Measurements from ENCODE around the gene PODN. TPM values are rescaled to one million over a fixed set of nuclear protein-coding genes. Genes with fewer than 3 reads are reported as not detected.
A peak's percentile ranks its signal among the peaks of the same experiment; 100 is the strongest.

The PODN gene
- total RNA-seq, 1 experiment from 2014 or later: not detected

DNA sequence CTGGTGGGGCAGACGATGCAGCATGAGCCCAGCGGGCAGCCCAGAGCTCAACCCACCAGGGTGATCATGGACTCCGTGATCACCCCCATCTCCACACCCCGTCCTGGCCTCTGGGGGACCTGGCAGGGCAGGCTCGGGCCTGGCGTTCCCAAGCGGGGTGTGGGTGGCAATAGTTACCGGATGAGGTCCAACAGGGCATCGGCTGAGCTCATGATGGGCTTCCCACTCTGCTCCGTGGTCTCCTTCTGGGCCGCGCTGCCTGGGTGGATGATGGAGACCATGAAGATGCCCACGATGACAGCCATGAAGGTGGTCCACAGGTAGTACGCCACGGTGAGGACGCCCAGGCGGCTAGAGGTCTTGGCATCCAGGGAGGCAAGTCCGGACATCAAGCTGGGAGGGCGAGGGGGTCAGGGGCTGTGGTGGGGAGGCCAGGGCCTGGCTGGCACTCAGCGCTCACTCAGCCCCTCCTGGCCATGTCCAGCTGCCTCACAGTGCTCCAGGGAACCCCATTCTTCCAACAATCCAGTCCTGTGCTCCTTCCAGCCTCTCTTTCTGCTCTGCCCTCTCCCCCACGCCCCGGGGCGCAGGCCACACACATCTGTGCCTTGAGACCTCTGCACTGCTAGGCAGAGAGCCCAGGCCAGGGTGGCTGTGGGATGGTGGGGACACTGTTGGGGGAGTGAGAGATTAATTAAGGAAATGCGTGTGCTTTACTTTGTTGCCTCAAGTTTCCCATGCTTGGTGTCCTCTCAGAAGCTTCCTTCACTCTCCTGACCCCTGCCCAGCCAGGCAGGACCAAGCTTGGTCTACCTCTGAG, 52.8 kb downstream of the PODN start:
- DNase-seq (ENCODE audit: low spot score): no peak

DNA sequence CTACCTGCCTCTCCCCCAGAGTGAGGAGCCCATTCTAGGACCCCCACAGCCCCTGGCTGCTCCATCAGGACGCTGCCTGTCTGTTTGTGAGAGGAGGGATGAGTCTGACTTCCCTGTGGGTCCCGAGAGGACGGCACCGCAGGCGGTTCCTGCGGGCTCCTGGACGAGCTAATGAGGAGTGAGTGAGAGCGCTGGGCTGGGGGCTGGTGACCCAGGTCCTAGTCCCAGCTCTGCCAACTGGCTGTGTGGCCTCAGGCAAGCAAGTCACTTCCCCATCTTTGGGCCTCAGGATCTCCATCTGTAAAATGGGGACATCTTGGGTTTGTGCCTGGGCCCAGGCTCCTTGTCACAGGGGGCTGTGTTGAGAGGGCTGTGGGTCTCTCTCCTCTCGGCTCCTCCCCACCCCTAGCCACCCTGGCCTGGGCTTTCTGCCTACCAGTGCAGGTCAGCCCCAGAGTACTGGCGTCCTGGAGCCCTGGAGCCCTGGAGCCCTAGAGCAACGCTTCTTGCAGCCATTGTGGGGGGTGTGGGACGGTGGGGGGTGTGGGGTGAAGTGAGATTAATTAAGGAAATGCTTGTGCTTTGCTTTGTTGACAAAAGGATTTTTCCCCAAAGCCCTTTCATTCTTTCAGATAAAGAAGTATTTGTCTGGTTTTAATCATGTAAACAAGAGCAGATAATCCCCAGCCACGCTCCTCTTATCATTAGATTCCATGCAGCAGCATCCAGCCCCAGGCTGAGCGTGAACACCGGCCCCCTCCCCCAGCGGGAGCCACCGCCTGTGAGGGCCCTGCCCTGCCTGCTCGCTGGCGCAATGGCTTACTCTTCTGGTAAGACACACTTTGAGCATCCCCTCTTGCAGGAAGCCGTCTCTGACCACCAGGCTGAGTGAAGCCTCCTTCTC, 53.6 kb downstream of the PODN start:
- no peak for DNase-seq (ENCODE audit: low spot score)

- DNase-seq (ENCODE audit: low spot score): no peak
These were observed 54.3 kb downstream of the PODN start for GRCh38 chr1:53116307-53116810.

DNA sequence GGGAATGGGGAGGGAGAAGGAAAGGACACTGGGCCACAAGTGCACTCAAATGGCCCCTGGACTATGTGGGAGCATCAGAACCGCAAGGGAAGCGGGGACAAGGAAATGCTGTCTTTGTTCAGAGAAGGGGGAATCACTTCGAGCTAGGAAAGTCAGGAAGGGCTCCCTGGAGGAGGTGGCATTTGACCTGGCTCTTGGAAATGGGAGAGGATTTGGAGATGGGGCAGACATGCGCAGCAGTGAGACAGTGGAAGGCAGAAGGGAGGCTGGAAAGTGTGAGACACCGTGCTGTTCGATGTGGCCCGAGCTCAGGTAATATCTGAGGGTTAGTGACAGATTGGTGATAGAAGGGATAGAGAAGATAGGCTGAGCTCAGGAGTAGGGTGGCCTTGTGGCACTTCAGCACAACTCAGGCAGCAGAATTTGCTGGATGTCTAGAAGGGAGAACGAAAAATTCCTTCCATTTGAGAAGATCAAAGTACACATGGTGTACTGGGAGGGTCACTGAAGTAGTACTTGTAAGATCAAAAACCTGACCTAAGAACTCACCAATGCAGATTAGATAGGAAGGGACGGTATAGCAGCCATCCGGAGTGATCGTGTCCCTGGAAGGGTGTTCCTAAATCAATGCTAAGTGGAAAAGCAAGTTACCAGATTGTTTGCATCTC, 55.1 kb downstream of the PODN start:
- no peak for DNase-seq (ENCODE audit: low spot score)

DNA sequence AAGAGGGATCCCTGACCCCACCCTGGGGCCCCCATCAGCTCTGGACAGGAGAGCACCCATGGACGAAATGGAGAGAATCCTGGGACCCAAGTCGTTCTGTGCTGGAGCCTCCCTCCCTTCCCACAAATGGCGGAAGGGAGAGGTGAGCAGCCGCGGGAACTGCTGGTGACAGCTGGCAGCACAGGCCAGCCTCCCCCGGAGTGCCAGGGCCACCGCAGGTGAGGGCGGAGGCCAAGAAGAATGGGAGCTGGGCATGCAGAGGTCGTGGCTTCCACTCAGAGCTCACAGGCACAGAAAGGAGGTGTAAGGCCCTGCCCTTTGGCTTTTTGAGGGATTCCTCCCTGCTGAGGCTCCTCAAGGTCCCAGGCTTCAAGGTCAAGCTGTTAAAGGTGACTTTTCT, 55.8 kb downstream of the PODN start:
- DNase-seq (ENCODE audit: low spot score): no peak

GRCh38 chr1:53120659-53121058, 58.6 kb downstream of the PODN start:
- no peak for DNase-seq (ENCODE audit: low spot score)

GRCh38 chr1:53121319-53122172, 59.5 kb downstream of the PODN start:
- peak; percentile 27 for DNase-seq (ENCODE audit: low spot score)

DNA sequence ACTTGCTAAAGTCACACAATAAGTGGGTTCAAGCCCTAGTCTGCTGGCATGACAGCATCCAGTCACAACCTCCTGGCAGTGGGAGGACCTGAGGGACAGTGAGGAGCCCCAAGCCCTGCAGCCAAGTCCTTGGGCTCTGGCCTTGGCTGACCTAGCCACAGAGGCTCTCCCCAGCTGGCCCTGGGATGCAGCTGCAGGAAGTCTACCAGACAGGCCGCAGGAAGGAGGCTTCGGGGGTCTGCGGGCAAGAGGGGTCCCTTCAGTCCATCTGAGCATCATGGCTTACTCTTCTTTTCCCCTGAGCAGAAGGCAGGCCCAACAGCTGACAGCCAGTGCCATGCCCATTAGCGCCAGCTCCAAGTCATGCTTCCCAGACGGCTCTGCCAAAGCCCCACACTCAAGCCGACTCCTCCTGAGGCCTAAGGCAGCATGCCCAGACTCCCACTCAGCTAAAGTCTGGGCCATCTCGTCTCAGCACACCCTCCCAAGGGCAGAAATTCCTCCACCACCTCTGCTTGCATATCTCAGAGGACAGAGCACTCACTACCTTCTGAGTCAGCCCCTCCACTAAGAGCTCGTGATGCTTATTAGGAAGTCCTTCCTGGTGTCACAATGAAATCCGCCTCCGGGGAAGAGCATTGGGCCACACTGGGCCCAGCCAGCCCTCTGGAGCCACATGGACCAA, 60.3 kb downstream of the PODN start:
- DNase-seq (ENCODE audit: low spot score): no peak

DNA sequence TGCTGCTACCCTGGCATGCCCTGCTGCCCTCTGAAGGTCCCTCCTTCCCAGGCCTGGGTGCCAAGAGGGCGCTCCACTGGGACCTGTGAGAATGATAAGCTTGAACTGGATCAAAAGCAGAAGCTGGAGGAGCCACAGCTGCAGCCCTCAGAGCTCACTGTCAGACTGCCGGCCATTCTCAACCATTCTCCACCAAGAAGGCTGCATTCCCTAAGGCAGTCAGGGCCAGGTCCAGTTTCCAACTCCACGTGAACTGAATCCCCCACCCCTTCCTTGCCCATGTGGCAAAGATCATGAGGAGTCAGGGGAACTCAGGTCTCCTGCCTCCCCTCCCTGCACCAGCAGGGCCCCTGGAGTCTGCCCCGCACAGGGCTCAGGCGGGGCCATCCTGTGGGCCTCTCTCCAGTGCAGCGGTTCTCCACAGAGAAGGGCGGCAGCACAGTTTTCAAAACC, 61.0 kb downstream of the PODN start:
- DNase-seq (ENCODE audit: low spot score): no peak

- DNase-seq (ENCODE audit: low spot score): no peak
These were observed 61.6 kb downstream of the PODN start for GRCh38 chr1:53123453-53124140.

GRCh38 chr1:53125122-53125521, 63.1 kb downstream of the PODN start:
- no peak for DNase-seq (ENCODE audit: low spot score)

DNA sequence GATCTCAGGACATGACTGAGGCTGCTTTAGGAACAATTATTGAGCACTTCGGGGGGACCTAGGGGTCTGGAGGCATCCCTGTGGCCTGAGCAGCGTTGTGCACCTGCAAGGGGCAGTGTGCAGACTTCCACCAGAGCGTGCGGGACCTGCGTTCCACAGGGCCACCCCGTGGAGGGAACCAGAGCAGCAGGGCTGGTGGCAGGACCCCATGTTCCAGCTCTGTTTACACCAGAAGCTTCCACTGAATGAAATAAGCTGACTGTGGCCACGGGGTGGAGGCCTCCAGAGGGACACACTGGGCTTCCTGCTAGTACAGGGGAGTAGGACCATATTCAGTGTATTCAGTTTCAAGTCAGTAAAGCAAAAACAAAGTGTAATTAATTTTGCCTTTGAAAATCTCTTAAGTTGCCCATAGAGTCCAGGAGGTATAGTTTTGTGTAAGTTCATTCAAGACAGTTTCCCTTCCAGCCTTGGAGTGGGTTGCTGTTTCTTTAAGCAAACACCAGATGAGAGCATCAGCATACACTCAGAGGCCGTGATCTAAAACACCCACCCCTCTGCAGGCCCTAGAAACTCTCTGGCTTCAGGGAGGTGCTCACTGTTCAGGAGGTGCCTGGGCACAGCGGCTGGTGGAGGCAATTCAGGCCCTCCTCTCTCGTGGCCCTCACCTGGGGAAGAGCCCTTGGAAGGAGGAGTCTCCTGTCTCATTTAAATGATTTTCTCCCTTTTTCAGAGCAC, 63.8 kb downstream of the PODN start:
- DNase-seq (ENCODE audit: low spot score): no peak

GRCh38 chr1:53126495-53126894, 64.5 kb downstream of the PODN start:
- no peak for DNase-seq (ENCODE audit: low spot score)

DNA sequence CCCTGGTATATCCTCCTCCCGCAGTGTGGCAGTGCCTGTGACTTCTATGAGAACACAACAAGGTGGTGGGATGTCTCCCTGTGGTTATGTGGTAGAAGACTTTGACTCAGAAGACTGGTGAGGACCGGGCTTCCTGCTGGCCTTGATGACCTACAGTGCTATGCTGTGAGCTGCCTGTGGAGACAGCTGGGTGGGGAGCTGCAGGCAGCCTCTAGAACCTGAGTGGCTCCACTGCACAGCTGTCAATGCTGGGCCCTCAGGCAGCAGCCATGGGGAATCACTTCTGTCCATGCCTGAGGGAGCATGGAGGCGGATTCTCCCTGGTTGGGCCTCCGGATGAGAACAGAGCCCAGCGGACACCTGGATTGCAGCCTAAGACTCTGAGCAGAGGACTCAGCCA, 65.5 kb downstream of the PODN start:
- DNase-seq (ENCODE audit: low spot score): no peak

DNA sequence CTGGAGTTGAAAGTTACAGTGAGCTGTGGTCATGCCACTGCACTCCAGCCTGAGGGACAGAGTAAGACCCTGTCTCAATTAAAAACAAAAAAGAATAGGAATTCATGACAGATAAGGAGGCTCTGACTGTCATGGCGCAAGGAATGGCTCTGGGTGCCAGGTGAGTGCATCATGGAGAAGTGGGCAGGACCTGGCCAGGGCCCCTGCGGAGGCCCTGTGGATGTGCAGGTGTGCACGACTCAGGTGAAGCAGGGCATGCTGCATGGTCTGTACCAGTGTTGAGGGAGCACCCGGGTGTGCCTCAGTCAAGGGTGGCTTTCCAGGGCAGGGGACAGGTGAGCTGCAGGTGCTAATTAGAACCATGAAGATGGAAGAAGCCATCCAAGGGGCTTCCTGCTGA, 66.4 kb downstream of the PODN start:
- no peak for DNase-seq (ENCODE audit: low spot score)

- no peak for DNase-seq (ENCODE audit: low spot score)
These were observed 68.0 kb downstream of the PODN start for GRCh38 chr1:53129891-53130597.

GRCh38 chr1:53130598-53130877, 68.5 kb downstream of the PODN start:
- DNase-seq (ENCODE audit: low spot score): no peak

DNA sequence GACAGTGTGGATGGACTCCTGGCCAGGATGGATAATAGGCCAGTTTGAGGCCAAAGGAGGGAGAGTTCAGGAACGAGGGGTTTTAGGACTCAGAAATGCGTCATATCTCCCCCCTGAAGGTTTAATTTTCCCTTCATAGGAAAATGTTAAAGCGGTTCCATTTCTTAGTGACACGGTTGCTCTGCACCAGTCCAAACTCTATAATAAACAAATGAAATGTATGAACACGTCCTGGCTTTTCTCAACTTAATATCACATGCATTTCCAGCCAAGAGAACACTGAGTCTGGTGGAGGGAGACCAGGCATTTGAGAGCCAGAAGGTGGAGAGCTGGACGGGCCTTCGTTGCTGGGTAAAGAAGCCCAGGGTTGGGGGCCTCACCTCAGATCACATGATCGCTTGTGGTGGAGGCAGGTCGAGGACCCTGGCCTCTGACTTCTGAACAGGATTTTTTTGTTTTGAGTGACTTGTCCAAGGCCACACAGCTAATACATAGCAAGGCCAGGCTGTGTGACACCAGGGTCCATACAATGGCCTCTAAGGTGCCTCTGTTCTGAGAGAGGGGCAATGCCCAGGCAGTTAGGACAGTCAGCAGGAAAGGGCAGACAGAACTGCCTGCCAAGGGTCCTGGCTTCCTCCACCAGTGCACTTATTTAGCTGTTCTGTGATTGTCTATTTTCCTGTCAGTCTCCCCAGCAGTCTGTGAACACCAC, 69.0 kb downstream of the PODN start:
- DNase-seq (ENCODE audit: low spot score): no peak

Measured in A172 (cell line).